Measurements from ENCODE around the gene TPBGL.
"Not testable (repeated sequence)": the region's sequence is repeated elsewhere in the genome, so short reads cannot be mapped to it uniquely, and the experiment has no call there.

TPBGL gene

DNA sequence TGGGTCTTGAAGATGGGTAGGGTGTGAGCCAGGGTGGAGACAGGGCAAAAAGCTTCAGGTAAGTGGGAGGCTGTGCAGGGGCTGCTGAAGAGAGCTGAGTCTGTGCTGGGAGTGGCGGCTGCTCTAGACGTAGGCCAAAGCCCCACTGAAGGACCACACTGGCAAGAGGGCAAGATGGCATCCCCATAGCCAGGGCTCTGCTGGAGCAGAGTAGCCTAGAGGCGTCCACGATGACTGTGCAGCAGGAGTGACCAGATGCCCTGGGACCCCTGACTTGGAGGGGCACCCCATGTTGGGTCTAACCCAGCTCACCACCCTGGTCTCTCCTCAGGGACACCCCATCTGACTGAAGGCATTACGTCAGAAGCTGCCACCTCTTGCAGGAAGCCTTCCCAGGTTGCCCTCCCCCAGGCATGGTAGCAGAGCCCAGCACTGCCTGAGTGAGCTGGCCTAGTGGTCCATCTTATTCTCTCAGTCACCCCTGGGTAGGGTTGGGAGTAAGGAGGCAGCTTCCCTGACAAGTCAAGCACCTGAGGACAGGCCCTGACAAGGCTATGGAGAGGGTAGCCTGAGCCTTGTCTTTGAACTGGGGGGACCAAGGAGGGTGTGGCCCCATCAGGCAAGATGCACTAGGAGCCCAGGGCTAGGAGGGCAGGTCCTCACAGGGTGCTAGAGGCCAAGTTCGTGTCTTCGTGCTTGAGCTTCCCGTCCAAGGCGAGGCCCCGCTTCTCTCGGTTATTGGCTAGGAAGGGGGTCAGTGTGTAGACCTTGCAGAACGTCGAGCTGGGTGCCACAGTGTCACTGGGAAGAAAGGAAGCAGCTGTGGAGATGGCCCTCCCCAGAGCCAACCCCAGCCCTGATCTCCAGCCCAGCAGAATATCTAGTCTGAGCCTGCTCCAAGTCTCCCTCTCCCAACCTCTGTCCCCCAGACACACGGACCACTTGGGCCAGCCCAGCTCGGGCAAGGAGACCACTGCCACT is 33.1 kb downstream of the TPBGL start:
- DNase-seq, result no peak

- not testable (repeated sequence) for DNase-seq
Observed at GRCh38 chr11:75274716-75275115, 34.1 kb downstream of the TPBGL start.

- peak; percentile 27 for DNase-seq
Observed at GRCh38 chr11:75275581-75275980, 35.0 kb downstream of the TPBGL start.

GRCh38 chr11:75276186-75276585 is 35.6 kb downstream of the TPBGL start:
- no peak for DNase-seq

DNA sequence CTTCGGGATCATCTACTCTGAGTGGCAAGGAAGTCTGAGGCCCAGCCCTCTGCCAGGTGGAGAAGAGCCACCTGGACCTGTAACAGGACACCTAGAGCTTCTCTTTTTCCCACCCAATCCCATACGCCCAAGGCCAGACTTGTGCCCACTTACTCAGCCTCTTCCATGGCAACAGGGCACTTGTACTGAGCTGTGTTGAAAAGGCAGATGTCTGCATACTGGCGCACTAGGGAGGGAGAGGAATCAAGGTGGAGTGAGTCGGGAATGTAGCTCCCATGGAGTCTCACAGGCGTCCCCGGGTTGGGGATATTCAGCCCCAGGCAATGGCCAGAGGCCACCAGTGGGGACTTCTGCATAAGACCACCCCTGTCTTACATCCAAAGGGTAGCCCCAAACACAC is 36.1 kb downstream of the TPBGL start:
- no peak for DNase-seq

GRCh38 chr11:75277211-75277805 is 36.7 kb downstream of the TPBGL start:
- DNase-seq, result no peak

GRCh38 chr11:75277991-75278790 is 37.6 kb downstream of the TPBGL start:
- no peak for DNase-seq

- no peak for DNase-seq
Observed at GRCh38 chr11:75279273-75279672, 38.7 kb downstream of the TPBGL start.

DNA sequence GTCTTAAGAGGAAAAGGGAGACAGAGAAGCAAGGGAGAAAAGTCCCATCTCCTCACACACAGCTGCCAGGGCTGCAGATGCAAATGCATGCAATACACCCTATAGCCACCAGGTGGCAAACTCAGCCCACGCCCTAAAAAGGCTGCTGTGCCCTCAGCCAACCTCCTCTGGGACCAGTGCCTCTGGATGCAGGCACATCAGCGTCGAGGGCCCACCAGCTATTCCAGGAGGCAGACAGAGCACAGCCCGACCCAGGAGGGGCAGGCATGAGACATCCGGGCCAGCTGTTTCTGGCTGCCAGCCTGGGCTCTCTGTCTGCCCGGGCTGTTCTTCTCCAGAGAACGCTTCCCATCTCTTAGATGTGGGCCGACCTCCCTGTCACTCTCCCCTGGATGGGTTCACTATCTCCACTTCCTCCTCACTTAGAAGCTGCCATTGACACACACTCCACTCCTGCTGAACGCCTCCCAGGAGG is 39.7 kb downstream of the TPBGL start:
- peak; percentile 76 for DNase-seq

DNA sequence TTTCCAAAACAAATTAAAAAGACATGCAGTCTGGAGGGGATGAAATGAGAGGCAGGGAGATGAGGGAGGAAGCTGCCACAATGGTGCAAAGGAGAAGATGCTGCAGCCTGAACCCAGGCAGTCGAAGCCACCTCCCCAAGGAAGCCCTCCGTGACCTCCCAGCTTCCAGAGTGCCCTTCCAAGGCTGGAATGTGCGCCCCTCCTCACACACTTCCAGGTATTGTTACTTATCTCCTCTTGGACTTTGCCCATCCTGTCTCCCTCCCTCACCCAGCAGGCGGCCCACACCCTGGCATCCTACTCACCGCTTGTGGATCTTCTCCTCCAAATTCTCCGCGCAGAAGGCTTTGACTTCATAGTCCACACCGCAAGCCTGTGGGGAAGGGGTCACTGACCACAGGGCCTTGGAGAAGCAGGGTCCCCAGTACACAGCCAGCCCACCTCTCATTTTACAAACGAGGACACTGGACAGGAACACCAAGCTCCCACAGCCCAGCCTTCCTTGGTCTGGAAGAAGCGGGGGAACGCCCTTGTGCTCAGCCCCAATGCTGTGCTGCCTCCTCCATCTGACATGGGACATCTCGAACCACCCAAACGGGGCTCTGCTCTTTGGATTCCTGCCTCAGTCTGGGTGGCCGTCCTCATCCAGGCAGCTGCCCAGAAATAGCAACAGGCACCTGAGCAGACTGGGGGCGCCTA is 40.3 kb downstream of the TPBGL start:
- no peak for DNase-seq

GRCh38 chr11:75281469-75282095 is 41.0 kb downstream of the TPBGL start:
- peak; percentile 32 for DNase-seq

GRCh38 chr11:75283391-75283931 is 42.9 kb downstream of the TPBGL start:
- no peak for DNase-seq

DNA sequence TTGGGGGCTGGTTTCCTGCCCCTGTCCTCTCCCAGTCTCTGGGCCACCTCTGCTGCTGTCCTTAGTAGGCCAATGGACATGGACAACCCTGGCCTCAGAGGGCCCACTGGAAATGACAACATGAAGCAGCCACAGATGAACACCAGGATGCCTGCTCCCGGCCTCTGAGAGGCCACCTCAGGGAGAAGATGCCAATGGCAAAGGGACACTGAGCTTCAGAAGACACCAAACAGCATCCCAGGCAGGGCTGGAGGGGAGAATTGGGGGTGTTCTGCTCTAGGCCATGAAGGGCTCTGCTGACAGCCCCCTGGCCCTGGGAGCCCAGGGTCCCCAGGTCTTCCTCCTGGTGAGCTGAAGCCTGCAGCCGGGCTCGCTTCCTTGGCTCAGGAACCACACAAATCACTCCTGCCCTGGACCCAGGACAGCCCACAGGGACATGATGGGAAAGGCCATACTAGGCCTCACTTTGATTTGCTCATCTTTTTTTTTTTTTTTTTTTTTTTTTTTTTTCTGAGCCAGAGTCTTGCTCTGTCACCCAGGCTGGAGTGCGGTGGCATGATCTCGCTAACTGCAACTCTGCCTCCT is 45.3 kb downstream of the TPBGL start:
- DNase-seq, result no peak

GRCh38 chr11:75286826-75287465 is 46.4 kb downstream of the TPBGL start:
- DNase-seq, result no peak

GRCh38 chr11:75287579-75287978 is 47.0 kb downstream of the TPBGL start:
- DNase-seq, result no peak

DNA sequence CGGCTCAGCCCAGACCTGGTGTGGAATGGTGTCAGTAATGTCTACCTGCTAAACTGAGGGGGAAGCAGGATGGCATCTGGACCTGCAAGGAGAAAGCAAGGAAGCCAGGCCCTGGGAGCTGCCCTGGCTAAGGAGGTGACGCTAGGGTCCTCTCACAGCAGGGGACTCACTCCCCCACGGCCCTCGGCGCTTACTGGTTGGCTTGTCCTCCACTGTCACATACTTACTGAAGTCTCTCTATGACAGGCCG is 48.9 kb downstream of the TPBGL start:
- DNase-seq, result no peak

DNA sequence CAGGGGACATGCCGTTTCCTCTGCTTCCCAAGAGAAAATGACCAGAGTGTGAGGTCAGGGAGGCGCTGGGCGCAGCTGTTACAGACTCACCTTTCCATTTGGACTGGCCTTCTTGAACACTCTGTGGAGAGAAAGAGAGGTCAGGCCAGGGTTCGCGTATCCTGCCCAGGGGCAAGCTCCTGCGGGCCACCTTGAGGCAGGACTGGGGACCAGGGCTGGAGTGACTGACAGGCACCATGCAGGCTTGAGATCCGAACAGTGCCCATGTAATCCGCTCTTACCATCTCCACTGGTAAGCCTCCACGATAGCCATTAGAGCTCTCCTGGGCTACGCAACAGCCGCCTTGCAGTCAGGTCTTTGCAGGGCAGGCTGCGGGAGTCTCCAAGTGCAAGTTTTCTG is 49.3 kb downstream of the TPBGL start:
- no peak for DNase-seq

DNA sequence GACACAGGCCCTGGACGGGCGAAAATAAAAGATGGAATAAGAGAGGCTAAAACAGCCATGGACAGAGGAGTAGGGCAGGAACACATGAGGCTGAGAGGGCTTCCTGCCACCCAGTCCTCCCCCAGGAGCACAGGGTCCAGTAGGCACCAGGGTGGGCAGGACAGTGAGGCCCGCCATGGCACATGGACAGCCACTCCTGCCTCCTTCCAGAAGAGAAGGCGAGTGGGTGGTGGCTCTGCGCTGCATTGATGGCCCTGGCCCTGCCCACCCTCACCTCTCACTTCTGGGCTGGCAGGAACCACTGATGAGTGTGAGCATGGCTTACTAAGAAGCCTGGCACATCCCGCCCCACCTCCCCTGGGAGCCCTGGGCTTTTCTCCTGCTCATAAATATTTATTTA is 51.2 kb downstream of the TPBGL start:
- DNase-seq, result no peak

DNA sequence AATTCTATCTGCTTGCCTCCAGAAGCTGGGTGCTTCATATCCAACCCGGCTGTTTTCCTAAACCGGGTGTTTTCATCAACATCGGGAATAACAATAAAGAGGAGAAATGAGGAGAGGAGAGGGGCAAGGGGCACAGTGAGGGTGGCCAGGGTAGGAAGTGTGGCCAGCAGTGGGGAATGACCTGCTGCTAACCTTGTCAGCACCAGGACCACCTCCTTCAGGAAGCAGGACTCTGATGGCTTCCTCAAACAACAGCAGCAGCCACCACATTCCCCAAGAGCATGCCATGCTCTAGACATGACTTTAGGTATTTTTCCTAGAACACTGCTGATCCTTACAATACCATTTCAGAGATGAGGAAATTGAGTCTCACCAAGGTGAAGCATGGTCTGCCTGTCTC is 52.4 kb downstream of the TPBGL start:
- no peak for DNase-seq
